Measurements from ENCODE around the gene ADD3. TPM values are rescaled to one million over a fixed set of nuclear protein-coding genes. Genes with fewer than 3 reads are reported as not detected.

The ADD3 gene
- total and polyA plus RNA-seq, 8 donors = 31.9 to 83.3 (median 47.2) TPM

- Histone ChIP-seq H3K4me3 (no peak overlapping the region), H3K9me3 (peaks cover 0 to 3% (median 0%) of the 10 kb centered on the region in 4 donors), H3K27ac (peak overlapping the region in 1 of 4 donors; percentile 16), H3K4me1 (peaks cover 0 to 3% (median 0%) of the 10 kb centered on the region in 3 donors), H3K27me3 (no peaks in the 10 kb centered on the region), H3K36me3 (no peaks in the 10 kb centered on the region)
- 68 to 69% methylated on average over 3 of the region's 3 CpGs for whole genome bisulfite sequencing, 2 donors
- no peak for TF ChIP-seq CTCF (IDR thresholded peaks at IDR 0.05)
- FAIRE-seq (no peak), ATAC-seq (peak in 3 of 4 donors; percentile 56 to 87 (median 77)), DNase-seq (no peak)
- intact Hi-C loops (cut with DNase I) = no loop called here
Measured at GRCh38 chr10:109987452-109988211, 20.2 kb upstream of the ADD3 start.

GRCh38 chr10:109988212-109988596 lies 19.6 kb upstream of the ADD3 start:
- H3K9me3 ChIP-seq = no peaks in the 10 kb centered on the region
- DNase-seq = no peak
- no peak overlapping the region for H3K27ac ChIP-seq
- intact Hi-C loops (cut with DNase I) = no loop called here
- no peak for TF ChIP-seq CTCF (IDR thresholded peaks at IDR 0.05)
- H3K4me3 ChIP-seq = no peak overlapping the region
- 96 to 97% methylated on average over 1 of the region's 1 CpG for WGBS, 2 donors
- no peak for FAIRE-seq
- H3K27me3 ChIP-seq = no peaks in the 10 kb centered on the region
- ATAC-seq = no peak
- no peaks in the 10 kb centered on the region for H3K4me1 ChIP-seq
- H3K36me3 ChIP-seq = no peaks in the 10 kb centered on the region

GRCh38 chr10:109991266-109991855 lies 16.4 kb upstream of the ADD3 start:
- Histone ChIP-seq H3K36me3 (no peaks in the 10 kb centered on the region), H3K4me1 (peaks cover 12 to 26% (median 24%) of the 10 kb centered on the region in 3 donors), H3K4me3 (no peak overlapping the region), H3K27me3 (no peaks in the 10 kb centered on the region), H3K27ac (no peak overlapping the region), H3K9me3 (no peaks in the 10 kb centered on the region)
- intact Hi-C loops (cut with DNase I) = no loop called here
- FAIRE-seq = no peak
- no peak for ATAC-seq
- DNase-seq = no peak
- TF ChIP-seq CTCF (IDR thresholded peaks at IDR 0.05) = no peak
- 95 to 97% methylated on average over 1 of the region's 1 CpG for WGBS, 2 donors

- peak overlapping the region in 2 of 4 donors; percentile 20 to 22 for H3K27ac ChIP-seq
- no peaks in the 10 kb centered on the region for H3K27me3 ChIP-seq
- WGBS, 2 donors = 75 to 78% methylated on average over 3 of the region's 3 CpGs
- intact Hi-C loops (cut with DNase I) = no loop called here
- DNase-seq (no peak), FAIRE-seq (no peak), ATAC-seq (peak in 1 of 4 donors; percentile 11)
- no peak for TF ChIP-seq CTCF (IDR thresholded peaks at IDR 0.05)
- H3K36me3 ChIP-seq = no peaks in the 10 kb centered on the region
- no peaks in the 10 kb centered on the region for H3K9me3 ChIP-seq
- H3K4me1 ChIP-seq = peaks cover 12 to 33% (median 33%) of the 10 kb centered on the region in 3 donors
- H3K4me3 ChIP-seq = no peak overlapping the region
Measured at GRCh38 chr10:109992485-109992884, 15.3 kb upstream of the ADD3 start.

All from pancreas (tissue), 10 donors.